Measurements from ENCODE around the gene MED13L.

The MED13L gene

DNA sequence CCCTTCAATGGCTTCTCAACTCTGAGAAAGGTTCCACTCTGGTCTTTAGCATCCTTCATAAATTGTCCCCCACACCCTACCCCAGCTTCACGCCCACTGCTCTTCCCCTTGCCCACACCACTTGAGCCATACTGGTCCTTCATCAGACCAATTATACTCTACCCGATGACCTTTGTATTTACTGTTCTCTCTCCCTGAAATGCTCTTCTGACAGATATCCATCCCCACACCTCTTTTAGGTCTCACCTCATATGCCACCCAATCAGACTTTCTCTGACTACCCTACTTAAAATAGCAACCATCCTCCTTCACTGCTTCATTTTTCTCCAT is 135.7 kb downstream of the MED13L start:
- TF ChIP-seq, protein P1, sequence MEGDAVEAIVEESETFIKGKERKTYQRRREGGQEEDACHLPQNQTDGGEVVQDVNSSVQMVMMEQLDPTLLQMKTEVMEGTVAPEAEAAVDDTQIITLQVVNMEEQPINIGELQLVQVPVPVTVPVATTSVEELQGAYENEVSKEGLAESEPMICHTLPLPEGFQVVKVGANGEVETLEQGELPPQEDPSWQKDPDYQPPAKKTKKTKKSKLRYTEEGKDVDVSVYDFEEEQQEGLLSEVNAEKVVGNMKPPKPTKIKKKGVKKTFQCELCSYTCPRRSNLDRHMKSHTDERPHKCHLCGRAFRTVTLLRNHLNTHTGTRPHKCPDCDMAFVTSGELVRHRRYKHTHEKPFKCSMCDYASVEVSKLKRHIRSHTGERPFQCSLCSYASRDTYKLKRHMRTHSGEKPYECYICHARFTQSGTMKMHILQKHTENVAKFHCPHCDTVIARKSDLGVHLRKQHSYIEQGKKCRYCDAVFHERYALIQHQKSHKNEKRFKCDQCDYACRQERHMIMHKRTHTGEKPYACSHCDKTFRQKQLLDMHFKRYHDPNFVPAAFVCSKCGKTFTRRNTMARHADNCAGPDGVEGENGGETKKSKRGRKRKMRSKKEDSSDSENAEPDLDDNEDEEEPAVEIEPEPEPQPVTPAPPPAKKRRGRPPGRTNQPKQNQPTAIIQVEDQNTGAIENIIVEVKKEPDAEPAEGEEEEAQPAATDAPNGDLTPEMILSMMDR (IDR thresholded peaks at IDR 0.05): no peak

DNA sequence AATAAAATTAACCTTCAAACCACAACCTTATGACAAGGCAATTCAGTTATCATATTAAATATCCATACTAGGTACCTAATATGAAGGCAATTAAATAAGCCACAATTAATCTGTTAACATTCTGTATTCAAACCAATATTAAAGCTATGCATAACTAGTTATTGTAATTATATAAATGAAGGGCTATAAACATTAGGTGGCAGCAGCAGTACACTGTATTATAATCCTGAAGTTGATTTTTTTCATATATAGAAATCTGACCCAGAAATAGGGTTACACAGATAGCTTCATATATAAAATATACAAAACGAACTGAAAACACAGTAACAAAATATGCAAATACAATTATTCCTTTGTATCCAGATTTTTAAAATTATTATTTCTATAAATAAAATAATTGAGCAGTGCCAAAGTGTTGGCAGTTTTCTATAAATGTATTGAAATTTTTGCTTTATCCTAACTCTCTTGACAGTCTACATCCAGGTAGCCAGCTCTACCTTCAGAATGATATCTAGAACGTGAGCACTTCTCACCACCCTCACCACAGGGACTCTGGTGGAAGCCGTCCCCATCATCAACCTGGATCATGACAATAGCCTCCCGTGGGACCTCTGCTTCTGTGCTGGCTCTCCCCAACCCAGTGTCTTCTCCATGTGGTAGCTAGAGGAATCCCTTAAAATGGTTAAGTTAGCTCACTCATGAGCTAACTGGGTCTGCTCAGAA is 136.2 kb downstream of the MED13L start:
- TF ChIP-seq, protein P1 (IDR thresholded peaks at IDR 0.05): peak; percentile 56

DNA sequence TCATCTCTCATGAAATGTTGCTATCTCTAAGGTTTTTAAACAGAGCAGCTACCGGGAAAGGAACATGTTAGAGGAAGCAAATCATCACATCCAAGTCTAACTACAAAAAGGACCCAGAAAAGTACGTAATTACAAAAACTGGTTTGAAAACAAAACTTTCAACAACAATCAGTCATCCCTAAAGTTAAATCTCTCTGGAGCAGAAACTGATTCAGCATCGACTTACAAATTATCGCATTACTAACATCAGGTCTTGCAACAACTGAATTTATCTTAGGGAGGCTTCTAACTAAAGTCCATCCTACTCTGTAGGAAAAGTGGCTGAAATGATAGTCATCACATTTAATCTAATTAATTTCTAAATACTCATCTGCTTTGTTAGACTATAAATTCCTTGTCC is 137.0 kb downstream of the MED13L start:
- TF ChIP-seq, protein P1 (IDR thresholded peaks at IDR 0.05): no peak

DNA sequence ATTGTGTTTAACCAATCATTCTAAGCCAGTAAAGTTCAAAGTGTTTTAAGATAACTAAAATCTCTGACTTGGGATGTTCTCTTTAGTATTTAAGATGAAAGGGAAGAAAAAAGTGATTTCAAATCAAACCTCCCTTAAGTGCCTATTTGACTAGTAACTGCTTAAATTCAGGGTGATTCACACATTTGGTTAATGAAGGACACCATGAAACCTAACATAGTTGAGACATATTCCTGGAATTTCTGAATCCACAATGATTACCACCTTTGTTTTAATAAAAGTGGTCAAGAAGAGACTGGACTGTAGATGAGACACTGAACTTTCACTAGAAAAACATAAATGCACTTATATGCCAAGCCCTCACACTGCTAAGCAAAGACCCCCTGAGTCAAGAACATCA is 138.7 kb downstream of the MED13L start:
- TF ChIP-seq, protein P1 (IDR thresholded peaks at IDR 0.05): no peak

DNA sequence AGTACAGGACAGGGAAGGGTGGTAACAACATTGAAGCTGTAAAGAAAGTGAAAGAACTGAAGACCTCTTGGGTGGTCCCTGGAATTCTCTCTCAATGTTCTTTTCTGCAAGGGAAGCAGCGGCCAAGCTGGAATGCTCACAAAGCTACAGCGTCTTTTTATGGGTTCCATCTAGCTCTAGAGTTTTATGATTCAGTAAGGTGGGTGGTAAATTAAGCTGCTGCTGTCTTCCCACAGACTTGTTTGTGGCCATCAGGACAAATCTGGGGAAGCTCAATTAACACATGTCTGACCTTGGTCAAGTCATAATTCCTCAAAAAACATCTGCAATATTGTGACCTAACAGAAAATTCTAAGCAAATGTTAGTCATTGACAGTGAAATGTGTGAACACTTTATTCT is 139.1 kb downstream of the MED13L start:
- TF ChIP-seq, protein P1 (IDR thresholded peaks at IDR 0.05): no peak

DNA sequence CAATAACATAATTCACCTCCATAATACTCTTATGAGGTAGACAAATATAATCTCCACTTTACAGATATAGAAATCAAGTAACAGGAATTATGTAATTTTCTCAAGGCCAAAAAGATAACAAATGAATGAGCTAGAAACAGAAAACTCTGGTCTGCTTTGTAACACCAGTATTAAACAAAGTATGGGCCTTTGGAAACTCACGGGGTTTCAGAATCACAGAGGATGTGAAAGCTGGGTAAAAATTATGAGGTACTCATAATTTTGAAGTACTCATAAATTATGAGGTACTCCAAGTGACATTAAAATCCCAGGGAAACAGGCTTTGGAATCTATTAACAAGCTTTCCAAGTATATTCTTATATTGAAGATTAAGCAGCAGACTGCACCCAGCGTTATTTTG is 140.2 kb downstream of the MED13L start:
- TF ChIP-seq, protein P1 (IDR thresholded peaks at IDR 0.05): no peak

DNA sequence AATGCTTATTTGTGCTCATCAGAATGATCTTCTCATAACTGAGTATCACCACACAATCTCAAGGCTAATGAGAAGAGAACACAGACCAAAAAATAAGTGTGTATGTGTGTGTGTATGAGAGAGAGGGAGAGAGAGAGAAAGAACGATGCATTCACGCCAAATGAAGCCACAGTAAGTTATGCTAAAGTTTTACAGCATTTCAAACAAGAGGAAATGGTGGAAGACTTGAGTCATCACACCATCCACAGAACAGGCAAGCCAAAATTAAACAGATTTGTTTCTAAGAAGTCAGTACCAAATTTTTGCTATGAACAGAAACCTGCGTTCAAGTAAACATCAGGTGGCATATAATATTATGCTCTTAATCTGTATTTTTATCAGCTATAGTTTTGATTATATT is 141.2 kb downstream of the MED13L start:
- TF ChIP-seq, protein P1 (IDR thresholded peaks at IDR 0.05): no peak
